Gastrocnemius medialis (tissue), 4 donors: Measurements from ENCODE around the gene DPP3.
"Not testable (repeated sequence)": the region's sequence is repeated elsewhere in the genome, so short reads cannot be mapped to it uniquely, and the experiment has no call there.

ENCODE experiments used
- CTCF ChIP-seq, 5 experiments: fragments of 450-650 bp in 3 of 5; fragments of 200-600 bp in 2 of 5; sonication (generic) in 2 of 5; IDR thresholded peaks in 4 of 5; conservative IDR thresholded peaks in 1 of 5; 1 replicate in 4 of 5; 2 replicates in 1 of 5; pipeline ENCODE4 v1.5.1; 2016 to 2019; ENCODE audit warnings: antibody characterized with exemption in 5 of 5, mild to moderate bottlenecking in 3 of 5, moderate library complexity in 3 of 5
- POLR2A ChIP-seq, 2 donors: fragments of 450-650 bp; IDR thresholded peaks; one replicate each; pipeline ENCODE4 v1.6.1; 2017; ENCODE audit warnings: antibody characterized with exemption in 2 of 2, mild to moderate bottlenecking in 2 of 2, moderate library complexity in 2 of 2

GRCh38 chr11:66540598-66540997 lies 60.4 kb downstream of the DPP3 start:
- not testable (repeated sequence) for TF ChIP-seq CTCF (IDR thresholded peaks at IDR 0.05 in 4 of 5, conservative IDR thresholded peaks at IDR 0.05 in 1 of 5); POLR2A (IDR thresholded peaks at IDR 0.05)
